Nephron progenitor cell (in vitro differentiated cells): ENCODE measurements around the gene PTPN22.

ENCODE experiments used
- DNase-seq: peaks from one replicate; pipeline ENCODE4 v3.0.0; 2021
- H3K27ac Mint-ChIP-seq: 2 replicates; pipeline ENCODE4 v1.8.0; 2021; ENCODE audit warnings: mild to moderate bottlenecking, moderate library complexity, mixed read lengths
- H3K27me3 Mint-ChIP-seq: 2 replicates; pipeline ENCODE4 v1.8.0; 2021; ENCODE audit warnings: mild to moderate bottlenecking, low read depth, mixed read lengths; ENCODE audit not compliant: poor library complexity
- H3K36me3 Mint-ChIP-seq: 2 replicates; pipeline ENCODE4 v1.8.0; 2021; ENCODE audit warnings: low read depth, mixed read lengths
- H3K4me1 Mint-ChIP-seq: 2 replicates; pipeline ENCODE4 v1.8.0; 2021; ENCODE audit warnings: mixed read lengths
- H3K4me3 Mint-ChIP-seq: 2 replicates; pipeline ENCODE4 v1.8.0; 2021; ENCODE audit warnings: mild to moderate bottlenecking, moderate library complexity, mixed read lengths
- H3K9me3 Mint-ChIP-seq: 2 replicates; pipeline ENCODE4 v1.8.0; 2021; ENCODE audit warnings: mild to moderate bottlenecking, moderate library complexity, mixed read lengths
- CTCF ChIP-seq: fragments of 200-600 bp; sonication (generic); IDR thresholded peaks from 2 replicates; pipeline ENCODE4 v1.5.0; 2021; ENCODE audit warnings: antibody characterized with exemption

PTPN22 gene

GRCh38 chr1:113871597-113872113, at the start of gene PTPN22:
PTPN22 (minus strand) TSS chr1:113871712.
- H3K36me3 Mint-ChIP-seq: no peaks in the 10 kb centered on the region
- no peak for DNase-seq
- H3K9me3 Mint-ChIP-seq: no peaks in the 10 kb centered on the region
- H3K27me3 Mint-ChIP-seq: peaks cover 2% of the 10 kb centered on the region
- no peak within 1 kb of the TSS for H3K27ac Mint-ChIP-seq
- no peak within 1 kb of the TSS for H3K4me3 Mint-ChIP-seq
- no peak for TF ChIP-seq CTCF
- peaks cover 14% of the 10 kb centered on the region for H3K4me1 Mint-ChIP-seq

DNA sequence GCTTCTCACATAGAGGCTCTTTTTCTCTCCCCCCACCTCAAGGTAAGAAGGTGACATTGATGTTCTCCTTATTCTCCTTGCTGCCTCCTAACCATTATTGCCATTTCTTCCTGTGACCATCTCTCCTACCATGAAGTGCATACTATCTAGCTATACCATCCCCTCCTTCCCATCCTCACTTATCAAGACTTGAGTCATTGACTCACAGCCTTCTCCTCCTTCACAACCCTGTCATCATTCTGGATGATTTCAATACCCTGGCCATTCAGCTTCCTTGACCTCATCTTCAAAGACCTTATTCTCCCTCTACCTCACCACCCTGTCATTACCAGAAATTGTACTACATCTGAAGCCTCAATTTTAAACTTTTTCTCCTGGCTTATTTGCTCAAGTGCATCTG, 46.7 kb upstream of the PTPN22 start:
- Mint-ChIP-seq H3K4me3 (no peak overlapping the region), H3K27me3 (peaks cover 26% of the 10 kb centered on the region), H3K9me3 (no peaks in the 10 kb centered on the region), H3K4me1 (no peaks in the 10 kb centered on the region), H3K27ac (no peak overlapping the region), H3K36me3 (no peaks in the 10 kb centered on the region)
- no peak for TF ChIP-seq CTCF
- DNase-seq: no peak

DNA sequence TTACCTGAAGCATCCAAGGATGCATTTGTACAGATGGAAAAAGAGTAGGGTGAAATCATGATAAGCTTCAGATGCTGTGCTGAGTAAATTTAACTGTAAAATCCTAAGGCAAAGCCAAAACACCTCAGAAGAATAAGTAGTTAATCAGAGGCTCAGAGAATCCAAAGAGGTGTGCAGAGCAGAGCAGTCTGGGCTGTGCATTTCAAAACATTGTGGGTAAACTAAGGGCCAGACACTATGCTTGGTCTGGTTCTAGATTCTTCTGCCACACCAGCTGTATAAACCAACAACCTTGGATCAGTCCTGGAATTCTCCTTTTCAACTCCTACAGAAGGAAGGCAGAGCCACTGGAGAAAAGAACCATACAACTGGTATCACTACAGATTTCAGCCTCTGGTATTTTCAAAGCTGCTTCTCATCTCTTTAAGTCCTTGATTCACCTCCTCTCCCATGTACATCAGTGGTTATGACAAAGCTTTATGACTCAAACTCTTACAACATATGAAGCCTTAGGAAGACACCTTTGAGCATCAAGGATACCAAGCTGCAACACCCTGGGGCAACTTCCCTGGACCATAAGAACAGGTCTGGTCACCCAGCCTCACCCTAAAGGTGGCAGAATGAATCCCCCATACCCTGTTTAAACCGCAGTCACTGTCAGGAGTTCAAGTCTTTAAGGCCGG, 46.0 kb upstream of the PTPN22 start:
- no peaks in the 10 kb centered on the region for H3K9me3 Mint-ChIP-seq
- H3K27me3 Mint-ChIP-seq: peaks cover 19% of the 10 kb centered on the region
- H3K4me3 Mint-ChIP-seq: no peak overlapping the region
- DNase-seq: no peak
- H3K36me3 Mint-ChIP-seq: no peaks in the 10 kb centered on the region
- H3K27ac Mint-ChIP-seq: no peak overlapping the region
- H3K4me1 Mint-ChIP-seq: no peaks in the 10 kb centered on the region
- no peak for TF ChIP-seq CTCF

DNA sequence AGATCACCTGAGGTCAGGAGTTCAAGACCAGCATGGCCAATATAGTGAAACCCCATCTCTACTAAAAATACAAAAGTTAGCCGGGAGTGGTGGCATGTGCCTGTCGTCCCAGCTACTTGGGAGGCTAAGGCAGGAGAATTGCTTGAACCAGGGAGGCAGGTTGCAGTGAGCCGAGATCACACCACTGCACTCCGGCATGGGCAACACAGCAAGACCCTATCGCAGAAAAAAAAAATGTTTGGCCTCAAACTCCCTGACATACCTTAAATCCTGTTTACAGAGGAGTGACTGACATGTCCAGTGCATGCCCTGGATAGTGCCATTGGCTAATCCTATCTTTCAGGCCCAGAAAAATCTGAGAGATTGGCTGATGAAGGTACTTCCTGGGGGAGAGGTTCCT, 45.5 kb upstream of the PTPN22 start:
- Mint-ChIP-seq H3K27me3 (peaks cover 17% of the 10 kb centered on the region), H3K27ac (no peak overlapping the region), H3K4me3 (no peak overlapping the region), H3K36me3 (no peaks in the 10 kb centered on the region), H3K4me1 (no peaks in the 10 kb centered on the region), H3K9me3 (no peaks in the 10 kb centered on the region)
- no peak for TF ChIP-seq CTCF
- no peak for DNase-seq

DNA sequence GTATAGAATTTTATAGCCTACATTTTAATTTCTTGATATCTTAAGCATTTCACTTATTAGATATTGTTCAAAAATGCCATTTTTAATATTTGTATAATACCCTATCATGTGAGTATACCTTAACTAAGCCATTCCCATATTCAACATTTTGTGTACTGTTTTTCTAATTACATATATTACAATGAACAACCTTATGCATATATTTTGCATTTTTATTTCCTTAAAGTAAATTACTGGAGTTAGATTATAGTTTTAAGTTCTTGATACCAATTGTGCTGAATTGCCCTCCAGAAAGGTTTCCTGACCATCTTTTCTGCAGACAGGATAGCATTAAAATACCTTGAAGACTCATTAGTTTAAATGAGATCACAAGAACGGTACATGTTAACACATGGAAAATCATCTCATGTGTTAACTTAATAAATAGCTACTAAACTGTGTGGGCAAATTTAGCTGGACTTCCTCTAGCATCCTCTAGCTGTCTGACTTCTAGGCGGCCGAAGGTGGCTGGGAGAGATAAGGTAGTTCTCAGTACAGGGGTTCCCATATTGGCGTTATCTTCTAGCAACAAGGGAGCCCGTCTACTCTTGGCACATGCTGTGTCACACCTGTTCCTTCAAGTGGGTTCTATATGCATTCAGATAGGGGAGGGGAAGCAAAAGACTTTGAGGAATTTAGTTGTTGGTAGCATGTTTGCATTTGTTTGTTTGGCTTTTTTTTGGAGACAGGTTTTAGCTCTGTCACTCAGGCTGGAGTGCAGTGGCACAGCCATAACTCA, 42.6 kb upstream of the PTPN22 start:
- H3K27me3 Mint-ChIP-seq: peaks cover 11% of the 10 kb centered on the region
- no peak for TF ChIP-seq CTCF
- no peak overlapping the region for H3K4me3 Mint-ChIP-seq
- H3K9me3 Mint-ChIP-seq: no peaks in the 10 kb centered on the region
- H3K27ac Mint-ChIP-seq: no peak overlapping the region
- peaks cover 21% of the 10 kb centered on the region for H3K36me3 Mint-ChIP-seq
- DNase-seq: no peak
- no peaks in the 10 kb centered on the region for H3K4me1 Mint-ChIP-seq

DNA sequence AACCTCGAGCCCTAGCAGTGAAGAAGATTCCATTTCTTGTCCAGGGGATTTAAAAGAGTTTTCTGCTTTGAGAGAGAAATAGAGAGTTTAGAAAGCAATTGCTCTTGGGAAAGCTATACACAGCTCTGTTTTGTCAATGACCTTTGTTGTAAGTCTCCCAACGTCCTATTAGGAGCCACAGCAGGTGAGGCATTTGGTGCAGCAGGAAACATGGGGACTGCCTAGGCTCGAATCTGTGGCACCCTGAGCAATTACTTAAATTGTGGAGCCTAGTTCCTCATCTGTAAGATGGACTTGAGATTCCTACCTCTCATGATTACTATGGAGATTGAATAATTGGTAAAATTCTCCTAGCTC, 41.8 kb upstream of the PTPN22 start:
- Mint-ChIP-seq H3K36me3 (peaks cover 29% of the 10 kb centered on the region), H3K27ac (peak overlapping the region; percentile 56), H3K27me3 (peaks cover 7% of the 10 kb centered on the region), H3K9me3 (no peaks in the 10 kb centered on the region), H3K4me1 (no peaks in the 10 kb centered on the region), H3K4me3 (no peak overlapping the region)
- no peak for TF ChIP-seq CTCF
- DNase-seq: no peak
